ENCODE results near the gene CD274. TPM values are rescaled to one million over a fixed set of nuclear protein-coding genes. Genes with fewer than 3 reads are reported as not detected.
"Not testable (repeated sequence)": the region's sequence is repeated elsewhere in the genome, so short reads cannot be mapped to it uniquely, and the experiment has no call there.

CD274 gene
- total RNA-seq, 1 donor from 2014 or later, result 1.0 TPM

GRCh38 chr9:5437254-5438216 lies 12.8 kb upstream of the CD274 start, which contains the start of gene PLGRKT:
PLGRKT (minus strand) TSS chr9:5437925; CDS start chr9:5431977, 5,948 bp downstream.
- ATAC-seq, result peak; percentile 96

GRCh38 chr9:5438301-5439162 lies 11.8 kb upstream of the CD274 start:
- DNase-seq (ENCODE audit: low spot score), result no peak
- ATAC-seq, result no peak

More at GRCh38 chr9:5437254-5438216, 12.8 kb upstream of the CD274 start, which contains the start of gene PLGRKT:
- peak; percentile 98 for DNase-seq (ENCODE audit: low spot score)

- no peak for ATAC-seq
- no peak for DNase-seq (ENCODE audit: low spot score)
These were observed 9.9 kb upstream of the CD274 start for GRCh38 chr9:5440426-5440825.

GRCh38 chr9:5441043-5441442 lies 9.3 kb upstream of the CD274 start:
- DNase-seq (ENCODE audit: low spot score) (no peak), ATAC-seq (no peak)

GRCh38 chr9:5442400-5443011 lies 7.8 kb upstream of the CD274 start:
- ATAC-seq (peak; percentile 72), DNase-seq (ENCODE audit: low spot score) (peak; percentile 63)

GRCh38 chr9:5443850-5444249 lies 6.5 kb upstream of the CD274 start:
- no peak for ATAC-seq

GRCh38 chr9:5445096-5445495 lies 5.2 kb upstream of the CD274 start:
- ATAC-seq; DNase-seq (ENCODE audit: low spot score): not testable (repeated sequence)

More at GRCh38 chr9:5443850-5444249, 6.5 kb upstream of the CD274 start:
- DNase-seq (ENCODE audit: low spot score), result no peak

GRCh38 chr9:5445886-5446285 lies 4.5 kb upstream of the CD274 start:
- DNase-seq (ENCODE audit: low spot score) (no peak), ATAC-seq (no peak)

GRCh38 chr9:5446451-5447236 lies 3.7 kb upstream of the CD274 start:
- ATAC-seq (no peak), DNase-seq (ENCODE audit: low spot score) (no peak)

- no peak for DNase-seq (ENCODE audit: low spot score)
- no peak for ATAC-seq
These were observed 3.0 kb upstream of the CD274 start for GRCh38 chr9:5447337-5447736.

GRCh38 chr9:5448016-5448415 lies 2.3 kb upstream of the CD274 start:
- DNase-seq (ENCODE audit: low spot score), result no peak
- no peak for ATAC-seq

GRCh38 chr9:5448461-5449435 lies 1.6 kb upstream of the CD274 start:
- ATAC-seq (no peak), DNase-seq (ENCODE audit: low spot score) (no peak)

- ATAC-seq, result no peak
These were observed 602 bp upstream of the CD274 start for GRCh38 chr9:5449521-5450358.

GRCh38 chr9:5452286-5452609 lies 1.9 kb downstream of the CD274 start:
- DNase-seq (ENCODE audit: low spot score) (no peak), ATAC-seq (no peak)

More at GRCh38 chr9:5449521-5450358, 602 bp upstream of the CD274 start:
- no peak for DNase-seq (ENCODE audit: low spot score)

GRCh38 chr9:5453004-5453403 lies 2.7 kb downstream of the CD274 start:
- ATAC-seq, result no peak
- DNase-seq (ENCODE audit: low spot score), result no peak

GRCh38 chr9:5453673-5454072 lies 3.3 kb downstream of the CD274 start:
- ATAC-seq (no peak), DNase-seq (ENCODE audit: low spot score) (no peak)

- DNase-seq (ENCODE audit: low spot score) (no peak), ATAC-seq (no peak)
These were observed 4.8 kb downstream of the CD274 start for GRCh38 chr9:5455181-5455580.

GRCh38 chr9:5459289-5459829 lies 9.0 kb downstream of the CD274 start:
- DNase-seq (ENCODE audit: low spot score) (no peak), ATAC-seq (no peak)
